NCI-H1105 treated with DMSO at 0.1 percent for 48 hours (cell line): ENCODE data around the gene GABBR1.
"Not testable (repeated sequence)": the region's sequence is repeated elsewhere in the genome, so short reads cannot be mapped to it uniquely, and the experiment has no call there.

Experiments
- DNase-seq: peaks from one replicate; lab custom pipeline; 2025; lab: John Stamatoyannopoulos, UW

Gene GABBR1

GRCh38 chr6:29632789-29633533, at the start of gene GABBR1:
TSS of gene GABBR1 (minus strand) at chr6:29633183. CDS start at chr6:29632385, 798 bp downstream.
- DNase-seq = peak; percentile 84

DNA sequence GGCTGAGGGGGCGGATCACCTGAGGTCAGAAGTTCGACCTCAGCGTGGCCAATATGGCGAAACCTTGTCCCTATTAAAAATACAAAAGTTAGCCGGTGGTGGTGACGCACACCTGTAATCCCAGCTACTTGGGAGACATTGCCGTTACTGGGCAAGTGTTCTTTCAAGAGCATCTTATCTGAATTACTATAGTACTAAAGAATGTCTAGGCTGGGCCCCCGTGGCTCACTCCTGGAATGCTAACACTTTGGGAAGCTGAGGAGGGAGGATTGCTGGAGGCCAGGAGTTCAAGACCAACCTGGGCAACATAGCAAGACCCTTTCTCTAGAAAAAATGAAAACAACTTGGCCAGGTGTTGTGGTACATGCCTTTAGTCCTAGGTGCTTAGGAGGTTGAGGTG, 48.8 kb upstream of the GABBR1 start:
- DNase-seq = no peak

GRCh38 chr6:29680904-29681303, 47.9 kb upstream of the GABBR1 start, which contains the start of gene ZFP57:
TSS of gene ZFP57 (minus strand) at chr6:29681152. CDS start at chr6:29677003, 4,149 bp downstream.
- DNase-seq = no peak

DNA sequence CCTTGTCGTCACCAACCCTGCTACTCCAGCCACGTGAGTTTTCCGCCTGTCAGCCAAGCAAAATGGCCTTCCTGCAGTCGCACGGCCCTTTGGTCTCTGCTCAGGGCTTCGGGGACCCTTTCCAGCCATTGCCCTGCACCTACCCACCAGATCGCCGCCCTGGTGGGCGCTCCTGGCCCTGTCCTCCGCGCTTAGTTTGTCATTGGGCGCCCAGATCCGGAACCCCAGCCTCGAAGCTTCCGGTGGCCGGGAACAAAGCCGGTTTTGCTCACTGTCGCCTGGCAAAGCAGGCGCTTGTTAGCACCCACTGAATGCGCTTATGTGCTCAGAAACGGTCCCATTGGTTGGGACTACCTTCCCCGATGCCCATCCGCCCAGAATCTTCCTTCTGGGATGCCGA, 47.4 kb upstream of the GABBR1 start:
- no peak for DNase-seq

GRCh38 chr6:29679962-29680361, 47.0 kb upstream of the GABBR1 start:
- DNase-seq = no peak

DNA sequence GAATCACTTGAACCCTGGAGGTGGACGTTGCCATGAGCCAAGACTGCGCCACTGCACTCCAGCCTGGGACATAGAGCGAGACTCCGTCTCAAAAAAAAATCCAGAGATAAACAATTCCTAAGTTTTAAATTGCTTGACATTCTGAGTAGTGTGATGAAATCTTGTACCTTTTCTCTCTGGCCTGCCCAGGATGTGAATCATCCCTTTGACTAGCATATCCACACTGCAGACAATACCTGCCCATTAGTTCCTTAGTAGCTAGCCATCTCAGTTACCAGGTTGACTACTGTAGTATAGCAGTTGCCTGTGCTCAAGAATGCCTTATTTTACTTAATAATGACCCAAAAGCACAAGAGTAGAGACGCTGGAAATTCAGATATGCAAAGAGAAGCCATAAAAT, 45.1 kb upstream of the GABBR1 start:
- no peak for DNase-seq

DNA sequence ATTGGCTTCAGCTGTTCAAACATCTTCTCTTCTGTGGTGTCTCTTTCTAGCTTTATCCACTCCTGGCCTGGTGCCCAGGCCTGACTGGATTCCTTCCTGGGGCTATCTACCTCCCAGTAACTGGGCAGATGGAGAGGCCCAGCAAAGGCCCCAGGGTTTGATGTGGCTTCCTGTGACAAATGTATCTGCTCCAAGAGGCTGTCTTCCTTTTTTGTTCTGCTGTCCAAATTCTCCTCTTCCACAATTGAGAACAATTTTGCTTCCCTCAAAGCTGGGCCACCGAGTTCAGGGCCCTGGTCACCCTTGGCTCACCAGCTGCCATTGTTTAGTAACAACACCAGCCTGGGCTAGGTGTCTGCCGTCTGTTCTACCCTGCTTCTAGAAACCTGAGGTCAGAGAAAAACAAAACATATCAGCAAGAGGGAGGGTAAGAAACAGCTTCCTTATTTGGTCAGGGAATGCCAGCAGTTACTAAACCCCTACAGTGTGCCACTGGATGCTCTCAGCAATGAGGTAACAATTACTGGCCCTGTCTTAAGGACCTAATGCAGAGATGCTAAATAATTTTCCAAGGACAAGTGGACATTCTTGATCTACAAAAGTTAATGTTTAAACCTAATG, 44.1 kb upstream of the GABBR1 start:
- no peak for DNase-seq

- no peak for DNase-seq
These were observed 42.6 kb upstream of the GABBR1 start for GRCh38 chr6:29675561-29675960.

DNA sequence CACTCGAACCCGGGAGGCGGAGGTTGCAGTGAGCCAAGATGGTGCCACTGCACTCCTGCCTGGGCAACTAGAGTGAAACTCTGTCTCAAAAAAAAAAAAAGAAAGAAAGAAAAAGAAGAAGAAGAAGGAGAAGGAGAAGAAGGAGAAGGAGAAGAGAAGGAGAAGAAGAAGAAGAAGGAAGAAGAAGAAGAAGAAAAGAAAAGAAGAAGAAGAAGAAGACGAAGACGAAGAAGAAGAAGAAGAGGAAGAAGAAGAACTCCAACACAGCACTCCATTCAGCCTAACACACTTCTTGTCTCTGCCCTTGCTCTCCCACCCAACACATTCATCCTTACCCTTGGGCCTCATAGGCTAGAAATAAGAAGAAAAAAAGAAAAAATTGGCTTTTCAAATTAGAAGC, 41.0 kb upstream of the GABBR1 start:
- no peak for DNase-seq

DNA sequence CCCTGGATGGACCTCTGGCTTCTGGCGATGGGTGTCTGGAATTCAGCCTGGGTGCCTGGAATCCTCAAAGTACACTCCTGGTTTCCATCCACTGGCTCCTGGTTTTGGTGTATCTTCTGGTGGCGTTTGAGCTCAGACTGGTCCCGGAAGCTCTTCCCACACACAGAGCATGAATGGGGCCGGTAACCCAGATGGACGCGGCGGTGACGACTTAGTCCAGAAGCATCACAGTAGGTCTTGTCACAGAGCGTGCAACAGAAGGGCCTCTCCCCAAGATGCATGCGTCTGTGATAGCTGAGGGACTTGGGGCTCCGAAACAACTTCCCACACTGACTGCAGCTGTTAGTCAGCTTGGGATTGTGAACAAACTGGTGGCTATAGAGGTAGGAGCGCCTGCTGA, 40.2 kb upstream of the GABBR1 start:
- no peak for DNase-seq

DNA sequence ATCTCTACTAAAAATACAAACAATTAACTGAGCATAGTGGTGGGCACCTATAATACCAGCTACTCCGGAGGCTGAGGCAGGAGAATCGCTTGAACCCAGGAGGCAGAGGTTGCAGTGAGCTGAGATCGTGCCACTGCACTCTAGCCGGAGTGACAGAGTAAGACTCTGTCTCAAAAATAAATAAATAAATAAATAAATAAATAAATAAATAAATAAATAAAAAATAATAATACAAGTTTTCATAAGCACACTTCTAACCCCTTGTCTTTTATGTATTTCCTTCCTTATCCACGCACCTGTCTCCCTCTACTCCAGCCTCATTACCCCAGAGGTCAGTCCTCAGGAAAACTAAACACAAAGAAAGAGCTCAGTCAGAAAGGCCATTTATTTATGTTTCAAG, 39.1 kb upstream of the GABBR1 start:
- DNase-seq = not testable (repeated sequence)

DNA sequence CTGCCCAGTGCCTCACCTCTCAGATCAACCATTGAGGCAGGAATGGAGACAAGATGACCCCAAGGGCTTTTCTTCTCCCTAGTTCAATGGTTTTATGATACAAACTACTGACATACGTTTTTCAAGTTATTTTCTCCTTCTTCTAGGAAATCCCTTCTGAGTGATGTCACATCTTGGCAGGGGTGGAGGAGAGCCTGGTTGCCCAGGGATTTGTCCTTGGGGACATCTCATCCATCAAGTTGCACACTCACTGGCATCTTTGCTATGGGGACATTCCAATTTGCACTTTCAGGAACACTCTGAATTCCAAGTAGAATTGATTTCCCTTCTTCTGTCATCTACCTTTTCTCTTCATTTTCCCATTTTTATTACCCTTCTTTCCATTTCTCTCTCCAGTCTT, 38.0 kb upstream of the GABBR1 start:
- DNase-seq = no peak

GRCh38 chr6:29667158-29667557, 34.2 kb upstream of the GABBR1 start:
- DNase-seq = no peak

- no peak for DNase-seq
These were observed 33.8 kb upstream of the GABBR1 start for GRCh38 chr6:29666826-29667130.

GRCh38 chr6:29665942-29666825, 33.2 kb upstream of the GABBR1 start:
- DNase-seq = no peak

DNA sequence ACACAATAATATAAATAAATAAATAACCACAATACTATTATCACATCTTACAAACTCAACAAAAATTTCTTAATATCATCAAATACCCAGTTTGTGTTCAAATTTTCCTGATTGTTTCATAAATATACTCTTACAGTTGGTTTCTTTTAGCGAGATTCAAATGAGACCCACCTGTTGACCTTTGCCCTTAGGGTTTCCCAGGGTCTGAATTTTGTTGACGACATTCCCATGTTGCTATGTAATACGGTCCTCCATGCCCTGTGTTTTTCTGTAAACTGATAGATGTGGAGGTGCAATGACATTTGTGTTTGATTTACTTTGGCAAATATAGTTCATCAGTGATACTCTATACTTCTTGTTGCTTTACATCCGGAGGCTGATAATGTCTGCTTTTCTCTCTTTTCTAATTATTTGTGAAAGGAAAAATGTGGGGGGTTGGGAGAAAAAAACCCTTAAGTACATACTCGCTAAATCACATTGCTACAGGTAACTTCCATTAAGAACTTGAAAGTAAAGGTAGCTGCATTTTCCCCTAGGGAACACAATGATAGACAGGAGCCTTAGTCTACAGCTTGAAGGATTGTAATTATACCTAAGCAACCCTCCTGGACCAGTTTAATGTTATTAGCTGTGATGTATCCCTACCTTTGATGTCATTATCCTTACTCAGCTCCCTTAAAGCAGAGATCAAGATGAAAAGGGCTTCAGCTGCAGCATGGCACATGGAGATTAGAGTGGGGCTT, 30.5 kb upstream of the GABBR1 start:
- no peak for DNase-seq

DNA sequence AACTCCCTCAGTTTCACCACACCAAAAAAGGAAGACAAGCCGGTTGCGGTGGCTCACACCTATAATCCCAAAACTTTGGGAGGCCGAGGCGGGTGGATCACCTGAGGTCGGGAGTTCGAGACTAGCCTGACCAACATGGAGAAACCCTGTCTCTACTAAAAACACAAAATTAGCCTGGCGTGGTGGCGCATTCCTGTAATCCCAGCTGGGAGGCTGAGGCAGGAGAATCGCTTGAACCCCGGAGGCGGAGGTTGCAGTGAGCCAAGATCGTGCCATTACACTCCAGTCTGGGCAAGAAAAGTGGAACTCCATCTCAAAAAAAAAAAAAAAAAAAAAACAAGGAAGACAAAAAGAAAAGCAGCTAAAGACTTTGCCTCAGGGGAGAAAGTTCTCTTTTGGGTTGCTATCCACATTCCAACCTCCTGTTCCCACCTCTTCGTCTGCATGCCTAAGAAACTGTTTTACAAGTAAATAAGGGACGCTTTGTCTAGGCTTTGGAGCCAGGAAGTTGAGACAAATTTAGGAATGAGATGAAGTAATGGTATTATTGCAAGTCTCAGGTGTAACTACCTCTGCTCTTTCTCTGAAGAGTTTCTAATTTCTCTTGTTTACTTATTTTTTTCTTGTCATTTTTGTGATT, 28.6 kb upstream of the GABBR1 start:
- DNase-seq = not testable (repeated sequence)

DNA sequence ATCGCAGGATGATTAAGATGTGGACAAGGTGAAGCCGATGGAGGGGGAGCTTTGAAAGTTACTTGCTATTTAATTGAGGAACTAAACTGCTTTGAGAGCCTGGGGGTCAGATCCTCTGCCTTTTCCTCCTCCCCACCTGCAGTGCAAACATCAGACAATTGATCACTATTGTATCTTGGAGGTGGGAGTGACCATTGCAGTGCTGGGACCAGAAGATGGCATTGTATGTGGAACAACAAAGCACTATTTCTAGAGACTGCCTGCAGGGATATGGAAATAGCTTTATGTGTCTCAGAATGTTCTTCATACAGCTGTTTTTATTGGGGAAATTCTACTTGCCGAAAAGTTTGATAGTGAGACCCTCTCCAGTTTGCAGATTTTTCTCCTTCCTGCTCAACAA, 28.1 kb upstream of the GABBR1 start:
- no peak for DNase-seq

GRCh38 chr6:29656798-29657197, 23.8 kb upstream of the GABBR1 start, which contains the start of gene MOG:
TSS of gene MOG (plus strand) at chr6:29657092. CDS start at chr6:29657210, 118 bp downstream.
- no peak for DNase-seq

GRCh38 chr6:29656157-29656556, 23.2 kb upstream of the GABBR1 start:
- no peak for DNase-seq

DNA sequence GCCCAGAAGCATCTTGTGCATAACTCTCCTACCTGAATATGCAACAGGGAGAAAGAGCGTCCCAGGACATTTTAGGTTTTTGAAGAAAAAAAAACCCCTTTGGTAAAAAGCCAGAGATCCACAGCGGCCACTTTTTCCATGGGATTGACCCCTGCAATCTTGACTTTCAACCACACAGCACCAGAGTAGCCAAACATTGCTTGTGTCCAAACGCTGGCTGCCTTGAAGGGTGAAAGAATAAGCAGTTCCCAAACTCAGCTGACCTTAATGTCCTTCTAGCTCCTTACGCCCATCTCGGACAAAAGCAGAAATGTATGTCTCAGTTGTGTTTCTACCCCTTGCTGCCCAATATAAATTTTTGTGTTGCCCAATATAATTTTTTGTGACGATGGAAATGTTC, 22.7 kb upstream of the GABBR1 start:
- no peak for DNase-seq
